ENCODE data around the gene PCED1B.

- TF ChIP-seq CTCF (IDR thresholded peaks at IDR 0.05) (no peak), POLR2A (IDR thresholded peaks at IDR 0.05) (no peak)
Measured at GRCh38 chr12:47107926-47108325, 28.5 kb downstream of the PCED1B start.

Data from upper lobe of left lung (tissue), 4 donors.